ENCODE results near the gene DIS3L2. TPM values are rescaled to one million over a fixed set of nuclear protein-coding genes. Genes with fewer than 3 reads are reported as not detected.
"Not testable (repeated sequence)": the region's sequence is repeated elsewhere in the genome, so short reads cannot be mapped to it uniquely, and the experiment has no call there.

The DIS3L2 gene
- total and polyA plus RNA-seq, 2 experiments from 2014 or later, result 15.2 to 25.3 TPM

GRCh38 chr2:232310696-232311095 is 349.2 kb downstream of the DIS3L2 start:
- H3K27me3 Mint-ChIP-seq (ENCODE audit: insufficient read depth, low read depth, poor library complexity), result no peaks in the 10 kb centered on the region
- no peak overlapping the region for H3K4me3 Mint-ChIP-seq
- H3K36me3 ChIP-seq (ENCODE audit: insufficient read depth), result no peaks in the 10 kb centered on the region
- H3K4me2 ChIP-seq, result no peak overlapping the region
- no peaks in the 10 kb centered on the region for H3K4me1 ChIP-seq (ENCODE audit: insufficient read depth)
- H2AFZ ChIP-seq, result no peak overlapping the region
- no peaks in the 10 kb centered on the region for H3K27me3 ChIP-seq (ENCODE audit: insufficient read depth)
- TF ChIP-seq STAT1 (IDR thresholded peaks at IDR 0.05; ENCODE audit: unreplicated experiment) (no peak), ZNF331 (CRISPR knock-in tag; IDR thresholded peaks at IDR 0.05; ENCODE audit: low read depth) (no peak), NANOG (IDR thresholded peaks at IDR 0.05; ENCODE audit: borderline replicate concordance) (no peak), EZH2 (IDR thresholded peaks at IDR 0.05; ENCODE audit: low read depth, unreplicated experiment) (no peak), CREB1 (CRISPR knock-in tag; IDR thresholded peaks at IDR 0.05; ENCODE audit: low read depth) (no peak), EZH2phosphoT487 (IDR thresholded peaks at IDR 0.05; ENCODE audit: unreplicated experiment) (no peak), ZNF462 (CRISPR knock-in tag; IDR thresholded peaks at IDR 0.05) (no peak)
- TF ChIP-seq, protein P1, sequence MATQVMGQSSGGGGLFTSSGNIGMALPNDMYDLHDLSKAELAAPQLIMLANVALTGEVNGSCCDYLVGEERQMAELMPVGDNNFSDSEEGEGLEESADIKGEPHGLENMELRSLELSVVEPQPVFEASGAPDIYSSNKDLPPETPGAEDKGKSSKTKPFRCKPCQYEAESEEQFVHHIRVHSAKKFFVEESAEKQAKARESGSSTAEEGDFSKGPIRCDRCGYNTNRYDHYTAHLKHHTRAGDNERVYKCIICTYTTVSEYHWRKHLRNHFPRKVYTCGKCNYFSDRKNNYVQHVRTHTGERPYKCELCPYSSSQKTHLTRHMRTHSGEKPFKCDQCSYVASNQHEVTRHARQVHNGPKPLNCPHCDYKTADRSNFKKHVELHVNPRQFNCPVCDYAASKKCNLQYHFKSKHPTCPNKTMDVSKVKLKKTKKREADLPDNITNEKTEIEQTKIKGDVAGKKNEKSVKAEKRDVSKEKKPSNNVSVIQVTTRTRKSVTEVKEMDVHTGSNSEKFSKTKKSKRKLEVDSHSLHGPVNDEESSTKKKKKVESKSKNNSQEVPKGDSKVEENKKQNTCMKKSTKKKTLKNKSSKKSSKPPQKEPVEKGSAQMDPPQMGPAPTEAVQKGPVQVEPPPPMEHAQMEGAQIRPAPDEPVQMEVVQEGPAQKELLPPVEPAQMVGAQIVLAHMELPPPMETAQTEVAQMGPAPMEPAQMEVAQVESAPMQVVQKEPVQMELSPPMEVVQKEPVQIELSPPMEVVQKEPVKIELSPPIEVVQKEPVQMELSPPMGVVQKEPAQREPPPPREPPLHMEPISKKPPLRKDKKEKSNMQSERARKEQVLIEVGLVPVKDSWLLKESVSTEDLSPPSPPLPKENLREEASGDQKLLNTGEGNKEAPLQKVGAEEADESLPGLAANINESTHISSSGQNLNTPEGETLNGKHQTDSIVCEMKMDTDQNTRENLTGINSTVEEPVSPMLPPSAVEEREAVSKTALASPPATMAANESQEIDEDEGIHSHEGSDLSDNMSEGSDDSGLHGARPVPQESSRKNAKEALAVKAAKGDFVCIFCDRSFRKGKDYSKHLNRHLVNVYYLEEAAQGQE (IDR thresholded peaks at IDR 0.05; ENCODE audit: unreplicated experiment), result no peak
- TF ChIP-seq, protein P2, sequence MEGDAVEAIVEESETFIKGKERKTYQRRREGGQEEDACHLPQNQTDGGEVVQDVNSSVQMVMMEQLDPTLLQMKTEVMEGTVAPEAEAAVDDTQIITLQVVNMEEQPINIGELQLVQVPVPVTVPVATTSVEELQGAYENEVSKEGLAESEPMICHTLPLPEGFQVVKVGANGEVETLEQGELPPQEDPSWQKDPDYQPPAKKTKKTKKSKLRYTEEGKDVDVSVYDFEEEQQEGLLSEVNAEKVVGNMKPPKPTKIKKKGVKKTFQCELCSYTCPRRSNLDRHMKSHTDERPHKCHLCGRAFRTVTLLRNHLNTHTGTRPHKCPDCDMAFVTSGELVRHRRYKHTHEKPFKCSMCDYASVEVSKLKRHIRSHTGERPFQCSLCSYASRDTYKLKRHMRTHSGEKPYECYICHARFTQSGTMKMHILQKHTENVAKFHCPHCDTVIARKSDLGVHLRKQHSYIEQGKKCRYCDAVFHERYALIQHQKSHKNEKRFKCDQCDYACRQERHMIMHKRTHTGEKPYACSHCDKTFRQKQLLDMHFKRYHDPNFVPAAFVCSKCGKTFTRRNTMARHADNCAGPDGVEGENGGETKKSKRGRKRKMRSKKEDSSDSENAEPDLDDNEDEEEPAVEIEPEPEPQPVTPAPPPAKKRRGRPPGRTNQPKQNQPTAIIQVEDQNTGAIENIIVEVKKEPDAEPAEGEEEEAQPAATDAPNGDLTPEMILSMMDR (conservative IDR thresholded peaks at IDR 0.05; ENCODE audit: low read depth in 2 of 2), result no peak
- H3K79me2 ChIP-seq (replicated peaks; ENCODE audit: insufficient read depth), result no peaks in the 10 kb centered on the region
- no peak overlapping the region for H3K27ac Mint-ChIP-seq
- peaks cover 4% of the 10 kb centered on the region for H3K4me1 Mint-ChIP-seq
- peaks cover 18% of the 10 kb centered on the region for H3K36me3 Mint-ChIP-seq (ENCODE audit: low read depth)
- peaks cover 20% of the 10 kb centered on the region for H3K9me3 Mint-ChIP-seq
- no peak for DNase-seq (ENCODE audit: low spot score)
- H4K20me1 ChIP-seq (replicated peaks; ENCODE audit: insufficient read depth), result no peaks in the 10 kb centered on the region
- no peak overlapping the region for H3K4me3 ChIP-seq
- no peaks in the 10 kb centered on the region for H3F3A ChIP-seq (replicated peaks; ENCODE audit: low read depth)
- 0 out of 2 replicates have a peak, but pooled peaks cover 3% of the 10 kb centered on the region for H3K9me2 ChIP-seq (ENCODE audit: insufficient read depth)
- no peak overlapping the region for H3K27ac ChIP-seq (ENCODE audit: low read depth)
- no peak for ATAC-seq

DNA sequence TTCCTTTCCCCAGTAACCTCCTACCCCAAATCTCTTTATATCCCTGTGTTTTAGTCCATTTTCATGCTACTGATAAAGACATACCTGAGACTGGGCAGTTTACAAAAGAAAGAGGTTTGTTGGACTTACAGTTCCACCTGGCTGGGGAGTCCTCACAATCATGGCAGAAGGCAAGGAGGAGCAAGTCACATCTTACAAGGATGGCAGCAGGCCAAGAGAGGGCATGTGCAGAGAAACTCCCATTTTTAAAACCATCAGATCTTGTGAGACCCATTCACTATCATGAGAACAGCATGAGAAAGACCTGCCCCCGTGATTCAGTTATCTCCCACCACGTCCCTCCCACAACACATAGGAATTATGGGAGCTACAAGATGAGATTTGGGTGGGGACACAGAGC is 352.1 kb downstream of the DIS3L2 start:
- not testable (repeated sequence) for H4K20me1 ChIP-seq (replicated peaks; ENCODE audit: insufficient read depth); H3K79me2 ChIP-seq (replicated peaks; ENCODE audit: insufficient read depth); H3K4me3 ChIP-seq; H3K27ac Mint-ChIP-seq; H2AFZ ChIP-seq; H3K27ac ChIP-seq (ENCODE audit: low read depth); H3K4me1 ChIP-seq (ENCODE audit: insufficient read depth); H3F3A ChIP-seq (replicated peaks; ENCODE audit: low read depth); H3K4me2 ChIP-seq; H3K4me1 Mint-ChIP-seq; DNase-seq (ENCODE audit: low spot score); ATAC-seq; H3K27me3 ChIP-seq (ENCODE audit: insufficient read depth); H3K4me3 Mint-ChIP-seq; H3K9me2 ChIP-seq (ENCODE audit: insufficient read depth); H3K36me3 ChIP-seq (ENCODE audit: insufficient read depth)
- peaks cover 18% of the 10 kb centered on the region for H3K36me3 Mint-ChIP-seq (ENCODE audit: low read depth)
- peaks cover 20% of the 10 kb centered on the region for H3K9me3 Mint-ChIP-seq
- peaks cover 10% of the 10 kb centered on the region for H3K27me3 Mint-ChIP-seq (ENCODE audit: insufficient read depth, low read depth, poor library complexity)
